ENCODE data around the gene PM20D2. TPM values are rescaled to one million over a fixed set of nuclear protein-coding genes. Genes with fewer than 3 reads are reported as not detected.

Gene PM20D2
- total RNA-seq, 1 donor from 2014 or later = 2.1 TPM

DNA sequence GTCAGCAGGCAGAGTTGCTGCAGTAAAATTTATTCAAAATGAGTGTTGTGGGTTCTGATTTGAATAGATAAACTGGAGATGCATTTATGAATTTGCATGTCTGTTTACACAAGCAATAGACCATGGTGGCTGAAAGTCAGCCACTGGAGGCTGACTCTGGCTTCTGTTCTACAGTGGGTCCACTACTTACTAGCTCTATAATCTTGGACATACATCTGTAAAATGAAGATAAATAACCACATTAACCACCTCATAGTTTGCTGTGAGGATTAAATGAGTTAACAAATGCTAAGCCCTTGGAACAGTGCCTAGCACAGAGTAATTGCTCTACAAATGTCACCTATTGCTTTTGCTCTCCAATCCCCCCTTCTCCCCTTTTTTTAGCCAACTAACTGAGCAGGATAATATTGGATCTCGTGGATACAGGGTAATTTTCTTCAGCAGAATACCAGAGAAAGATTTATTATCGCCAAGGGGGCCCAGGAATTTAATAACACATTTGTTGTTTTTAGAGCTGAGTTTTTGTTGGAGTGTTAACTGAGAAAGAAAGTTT lies 1.4 kb upstream of the PM20D2 start:
- DNase-seq (ENCODE audit: low spot score) (no peak), ATAC-seq (no peak)

DNA sequence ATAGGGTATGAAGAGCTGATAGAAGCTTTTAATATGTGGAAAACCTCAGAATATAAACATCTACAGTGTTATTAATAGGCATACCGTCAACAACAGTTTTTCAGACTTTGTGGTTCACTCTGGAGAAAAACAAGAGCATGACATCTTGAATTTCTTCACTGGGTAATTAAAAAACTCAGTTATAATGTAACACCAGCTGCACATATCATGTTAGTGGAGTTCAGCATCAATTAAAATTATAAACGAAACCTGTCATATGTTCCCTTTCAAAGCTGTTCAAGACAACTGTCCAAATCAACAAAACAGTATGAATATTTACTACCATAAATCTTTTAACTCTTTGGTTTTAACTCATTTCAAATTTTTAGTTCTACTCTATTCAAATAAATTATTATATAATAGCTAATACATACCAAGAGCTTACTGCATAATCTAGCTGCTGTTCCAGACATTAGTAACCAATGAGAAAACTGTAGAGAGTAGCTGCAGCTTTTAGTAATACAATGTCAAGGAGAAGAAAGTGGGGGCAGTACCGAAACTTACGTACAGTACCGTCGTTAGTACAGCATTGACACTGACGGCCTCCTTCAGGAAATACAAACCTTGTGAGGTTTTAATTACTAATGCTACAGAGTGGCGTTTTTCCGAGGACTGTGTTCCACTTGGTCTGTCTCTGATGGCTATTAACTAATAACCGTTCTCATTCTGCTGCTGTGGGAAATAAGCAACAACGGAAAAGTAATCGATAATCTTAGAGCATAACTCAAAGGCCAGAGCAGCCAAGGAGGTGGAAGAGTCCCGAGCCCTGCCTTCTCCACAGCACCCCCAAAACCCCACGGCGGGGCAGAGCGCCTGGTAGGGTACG lies 532 bp upstream of the PM20D2 start:
- DNase-seq (ENCODE audit: low spot score) = no peak
- ATAC-seq = no peak

DNA sequence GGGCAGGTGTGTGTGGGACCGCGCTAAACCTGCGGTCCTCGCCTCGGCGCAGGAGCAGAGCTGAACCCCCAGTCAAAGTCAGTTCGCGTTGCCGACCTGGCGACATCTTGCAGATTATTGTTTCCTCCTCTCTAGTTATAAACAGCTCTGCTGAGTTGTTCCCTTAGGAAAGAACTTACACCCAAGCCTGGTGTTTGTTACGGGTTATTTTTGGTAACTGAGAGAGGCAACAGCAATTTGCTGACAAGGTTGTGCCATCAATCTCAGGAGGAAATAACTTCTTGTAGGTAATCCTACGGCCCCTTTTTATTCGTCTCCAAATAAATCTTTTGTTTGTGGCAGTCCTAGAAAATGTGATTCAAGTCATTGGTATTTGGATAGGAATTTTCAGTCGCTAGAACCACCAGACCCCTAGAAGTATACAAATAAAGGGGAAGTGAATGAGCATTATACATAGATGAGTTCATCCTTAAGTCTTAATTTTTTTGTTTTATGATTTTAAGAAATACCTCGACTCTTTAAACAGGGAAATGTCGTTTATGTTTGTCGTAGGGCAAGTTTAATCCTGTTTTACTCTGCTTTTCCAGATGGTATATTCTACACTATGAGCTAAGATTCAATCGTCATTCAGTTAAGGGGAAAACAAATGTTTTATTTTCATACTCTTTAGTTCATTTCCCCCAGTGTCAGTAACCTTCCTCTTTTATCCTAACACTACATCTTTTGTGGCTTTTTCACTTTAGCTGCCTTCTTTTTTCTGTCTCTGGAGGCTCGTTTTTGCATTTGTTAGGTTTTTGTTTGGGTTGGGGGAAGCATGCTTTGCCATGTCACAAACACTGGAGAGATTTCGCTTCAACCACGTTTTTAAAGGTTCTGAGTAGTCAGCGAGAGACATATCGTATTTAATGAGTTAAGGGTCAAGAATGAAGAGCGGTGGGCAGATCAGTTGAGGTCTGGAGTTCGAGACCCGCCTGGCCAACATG lies 1.2 kb downstream of the PM20D2 start:
- no peak for DNase-seq (ENCODE audit: low spot score)

DNA sequence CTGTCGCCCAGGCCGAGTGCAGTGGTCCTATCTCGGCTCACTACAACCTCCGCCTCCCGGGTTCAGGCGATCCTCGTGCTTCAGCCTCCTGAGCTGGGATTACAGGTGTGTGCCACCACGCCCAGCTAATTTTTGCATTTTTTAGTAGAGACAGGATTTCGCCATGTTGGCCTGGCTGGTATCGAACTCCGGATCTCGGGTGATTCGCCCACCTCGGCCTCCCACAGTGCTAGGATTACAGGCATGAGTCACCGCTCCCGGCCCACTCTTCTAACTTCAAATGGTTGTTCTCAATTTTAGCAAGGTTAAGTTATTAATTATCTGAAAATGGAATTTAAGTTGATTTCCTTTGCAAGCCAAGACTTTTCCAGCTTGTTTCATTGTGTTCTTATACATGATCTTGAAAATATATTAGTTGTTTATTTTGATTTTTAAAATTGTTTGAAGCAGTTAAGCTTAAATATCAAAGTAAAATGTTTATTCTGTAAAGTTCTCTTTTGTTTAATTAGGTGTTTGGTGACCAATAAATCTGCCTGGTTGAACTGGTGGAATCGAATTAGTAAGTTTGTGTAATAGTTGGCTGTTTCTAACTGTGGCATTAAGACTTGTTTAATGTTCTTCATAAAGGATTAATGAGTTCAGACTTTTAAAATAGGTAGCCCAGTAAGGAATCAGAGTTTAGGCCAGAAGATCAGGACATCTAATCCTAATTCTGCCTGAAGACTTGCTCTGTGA lies 2.3 kb downstream of the PM20D2 start:
- no peak for ATAC-seq

More for the DNA sequence above, 1.2 kb downstream of the PM20D2 start:
- no peak for ATAC-seq

DNA sequence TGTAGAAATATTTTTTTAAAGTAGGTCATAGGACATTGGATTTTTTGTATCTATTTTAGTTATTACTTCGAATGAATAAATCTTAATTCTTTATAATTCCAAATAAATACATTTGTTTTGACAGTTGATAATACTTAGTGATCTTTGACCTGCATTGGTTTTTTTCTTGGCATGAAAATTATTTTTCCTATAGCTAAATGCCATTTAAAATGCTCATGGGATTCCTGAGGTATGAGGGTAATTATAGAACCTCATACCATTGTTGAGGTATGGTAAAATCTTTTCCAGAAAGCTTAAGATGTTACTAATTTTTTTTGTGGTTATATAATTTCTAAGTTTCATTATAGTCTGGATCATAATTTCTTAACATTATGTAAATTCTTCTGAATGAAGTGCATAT lies 8.3 kb downstream of the PM20D2 start:
- no peak for DNase-seq (ENCODE audit: low spot score)
- ATAC-seq = no peak

More for the DNA sequence above, 2.3 kb downstream of the PM20D2 start:
- DNase-seq (ENCODE audit: low spot score) = no peak

DNA sequence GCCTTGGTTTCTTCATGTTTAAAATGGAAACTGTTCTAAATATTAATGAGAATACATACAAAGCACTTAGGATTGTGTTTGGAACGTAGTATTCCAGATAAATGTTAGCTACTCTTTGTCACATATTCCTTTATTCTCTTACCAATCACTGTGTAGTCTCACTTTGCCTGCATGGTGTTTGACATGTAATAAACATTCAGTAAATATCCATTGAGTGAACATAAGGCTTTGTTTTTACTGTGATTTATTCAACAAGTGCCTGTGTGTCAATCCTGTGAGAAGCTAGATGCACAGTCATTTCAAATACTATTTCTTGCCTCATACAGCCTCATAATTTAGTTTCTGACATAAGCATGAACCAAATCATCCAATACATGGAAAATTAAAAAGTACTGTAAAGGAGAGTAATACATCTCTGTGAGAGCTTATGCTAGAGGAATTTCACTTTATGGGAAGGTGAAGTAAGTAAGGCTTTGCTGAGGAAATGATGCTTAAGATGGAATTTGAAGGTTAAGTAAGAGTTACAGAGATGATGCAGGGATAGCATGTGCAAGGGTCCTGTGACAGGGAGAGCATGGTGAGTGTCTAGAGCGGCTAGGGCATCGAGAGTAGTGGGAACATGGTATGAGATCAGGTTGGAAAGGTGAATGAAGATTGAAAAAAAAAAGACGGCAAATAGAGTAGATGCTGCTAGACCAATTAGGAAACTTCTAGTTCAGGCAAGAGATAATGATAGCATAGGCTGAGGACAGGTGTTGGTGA lies 14.7 kb downstream of the PM20D2 start:
- ATAC-seq (no peak), DNase-seq (ENCODE audit: low spot score) (no peak)

DNA sequence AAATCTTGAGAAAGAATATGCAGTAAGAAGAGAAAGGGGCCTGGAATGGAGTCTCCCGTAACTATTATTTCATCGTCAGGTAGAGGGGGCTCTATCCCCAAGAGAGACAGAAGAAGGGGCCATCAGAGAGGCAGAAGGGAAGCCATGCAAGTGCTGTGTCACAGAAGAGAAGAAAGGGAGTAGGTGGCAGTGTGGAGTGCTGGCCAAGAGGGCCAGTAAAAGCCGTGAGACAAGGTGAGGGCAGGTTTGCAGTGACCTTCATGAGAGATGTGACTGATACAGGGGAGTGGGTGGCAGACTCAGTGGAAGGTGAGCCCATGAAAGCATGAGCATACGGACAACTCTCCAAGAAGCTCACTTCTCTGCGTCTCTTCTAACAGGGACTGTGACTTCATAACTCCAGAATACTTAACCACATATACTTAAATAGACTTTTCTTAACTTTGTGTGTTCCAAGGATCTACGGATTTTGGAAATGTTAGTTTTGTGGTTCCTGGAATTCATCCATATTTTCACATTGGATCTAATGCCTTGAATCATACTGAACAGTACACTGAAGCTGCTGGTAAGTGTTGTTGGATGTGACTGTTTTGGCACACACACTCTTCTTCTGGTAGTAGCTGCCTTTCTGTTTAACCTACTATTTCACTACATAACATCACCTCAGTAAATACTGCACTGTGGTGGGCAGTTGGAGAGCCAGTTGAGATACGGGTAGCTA lies 15.6 kb downstream of the PM20D2 start:
- no peak for ATAC-seq

DNA sequence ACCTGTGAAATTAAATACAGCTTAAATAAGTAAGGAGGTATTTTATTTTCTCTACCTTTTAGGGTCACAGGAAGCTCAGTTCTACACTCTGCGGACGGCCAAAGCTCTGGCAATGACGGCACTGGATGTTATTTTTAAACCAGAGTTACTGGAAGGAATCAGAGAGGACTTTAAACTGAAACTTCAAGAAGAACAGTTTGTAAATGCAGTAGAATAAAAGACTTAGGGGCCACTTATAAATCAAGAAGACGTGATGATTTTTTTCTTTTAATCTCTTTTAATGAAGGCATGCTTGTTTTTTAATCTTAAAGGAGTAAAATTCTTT lies 16.2 kb downstream of the PM20D2 start:
- DNase-seq (ENCODE audit: low spot score) = no peak
- ATAC-seq = no peak

More for the DNA sequence above, 15.6 kb downstream of the PM20D2 start:
- DNase-seq (ENCODE audit: low spot score) = no peak

DNA sequence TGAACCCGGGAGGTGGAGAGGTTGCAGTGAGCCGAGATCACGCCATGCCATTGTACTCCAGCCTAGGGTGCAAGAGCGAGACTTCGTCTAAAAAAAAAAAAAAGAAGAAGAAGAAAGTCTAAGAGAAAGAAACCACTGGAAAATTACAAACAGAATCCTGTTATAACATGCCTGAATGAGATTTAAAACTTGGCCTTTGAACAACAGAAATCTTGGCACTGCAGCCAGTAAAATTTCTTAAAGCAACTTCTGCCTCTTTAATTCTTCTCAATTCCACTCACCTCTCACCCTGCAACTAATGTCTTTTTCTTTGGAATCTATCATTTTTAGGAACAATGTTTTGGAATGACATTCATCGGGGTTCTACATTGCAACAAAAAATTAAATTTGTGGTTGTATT lies 26.3 kb downstream of the PM20D2 start:
- DNase-seq (ENCODE audit: low spot score) (no peak), ATAC-seq (no peak)

DNA sequence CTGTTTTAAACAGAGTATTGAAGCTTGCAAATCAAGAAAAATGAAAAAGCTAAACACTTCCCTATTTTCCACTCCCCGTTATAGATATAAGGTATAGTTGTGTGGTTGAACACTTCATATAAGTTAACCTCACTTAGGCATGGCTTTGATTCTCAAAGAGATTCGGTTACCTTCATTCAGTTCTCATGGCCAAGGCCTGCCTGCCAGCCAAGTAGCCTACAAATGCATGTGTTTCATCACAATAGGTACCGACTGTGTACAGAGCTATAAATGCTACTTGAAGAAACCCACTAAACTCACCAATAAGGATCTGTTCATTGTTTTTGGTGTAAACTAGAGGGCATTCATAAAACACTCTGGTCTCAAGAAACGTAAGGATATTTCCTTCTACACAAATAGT lies 27.8 kb downstream of the PM20D2 start:
- ATAC-seq (no peak), DNase-seq (ENCODE audit: low spot score) (no peak)

DNA sequence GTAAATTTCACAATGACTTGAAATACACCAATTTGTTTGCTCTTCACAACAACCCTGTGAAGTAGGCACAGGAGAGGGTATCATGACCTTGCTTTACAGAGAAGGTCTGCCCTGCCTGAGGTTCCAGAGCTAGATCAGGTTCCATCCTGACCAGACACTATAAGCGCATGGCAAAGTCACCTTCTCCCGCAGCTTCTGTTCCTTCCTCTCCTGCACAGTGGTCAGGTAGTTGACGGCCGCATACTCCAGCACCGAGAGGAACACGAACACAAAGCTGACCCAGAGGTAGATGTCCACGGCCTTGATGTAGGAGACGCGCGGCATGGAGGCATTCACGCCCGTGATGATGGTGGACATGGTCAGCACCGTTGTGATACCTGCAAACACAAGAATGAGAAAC lies 34.3 kb downstream of the PM20D2 start:
- no peak for ATAC-seq
- no peak for DNase-seq (ENCODE audit: low spot score)

DNA sequence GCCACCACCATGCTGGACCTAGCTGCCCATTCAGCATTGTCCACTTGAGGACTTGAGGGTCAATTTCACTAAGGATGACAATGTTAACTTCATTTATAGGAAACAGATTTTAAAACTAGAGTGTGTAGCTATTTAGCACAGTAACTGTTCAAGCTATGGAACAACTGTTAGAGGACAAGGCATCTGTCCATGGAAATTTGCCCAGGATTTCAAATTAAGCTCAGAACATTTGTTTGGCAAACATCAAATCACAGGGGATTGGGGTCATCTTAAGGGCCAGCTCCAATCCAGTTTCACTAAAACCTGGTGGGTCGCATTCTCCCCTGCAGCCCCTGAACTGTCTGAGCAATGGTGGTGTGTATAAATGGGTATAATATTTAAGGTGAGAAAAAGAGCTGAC lies 35.1 kb downstream of the PM20D2 start:
- ATAC-seq = no peak
- DNase-seq (ENCODE audit: low spot score) = no peak

DNA sequence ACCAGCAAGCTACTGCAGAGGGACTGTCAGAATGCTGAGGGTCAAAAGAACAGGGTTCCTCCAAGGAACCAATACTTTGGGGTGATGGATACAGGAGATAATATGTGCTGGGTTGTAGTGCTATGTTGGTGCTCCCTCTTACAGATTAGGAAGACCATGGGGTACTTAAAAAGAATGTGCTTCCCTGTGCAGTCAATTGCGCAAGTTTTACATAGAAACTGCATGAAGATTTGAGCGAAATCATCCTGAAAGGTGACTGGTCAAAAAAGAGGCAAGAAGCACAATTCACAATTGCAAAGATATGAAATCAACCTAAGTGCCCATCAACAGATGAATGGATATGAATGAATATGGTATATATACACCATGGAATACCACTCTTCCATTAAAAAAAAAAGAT lies 37.4 kb downstream of the PM20D2 start:
- DNase-seq (ENCODE audit: low spot score) = no peak
- ATAC-seq = no peak

DNA sequence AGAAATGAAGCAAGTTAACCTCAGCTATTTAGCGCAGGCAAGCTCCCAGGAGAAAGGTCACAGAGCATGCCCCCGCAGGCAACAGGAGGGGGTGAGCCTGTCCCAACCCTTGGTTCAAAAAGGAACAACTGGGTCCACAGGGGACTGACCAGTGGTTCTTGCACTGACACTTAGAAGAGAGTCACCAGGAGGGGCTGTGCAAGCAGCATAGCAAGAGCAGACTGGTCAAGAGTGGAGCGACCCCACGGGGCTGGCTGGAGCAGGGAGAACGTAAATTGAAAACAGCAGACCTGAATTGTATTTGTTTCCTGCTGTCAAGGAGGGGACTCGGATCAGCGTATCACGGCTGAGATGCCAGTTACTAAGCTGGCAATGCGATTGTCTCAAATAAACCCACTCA lies 38.5 kb downstream of the PM20D2 start:
- no peak for DNase-seq (ENCODE audit: low spot score)
- no peak for ATAC-seq

DNA sequence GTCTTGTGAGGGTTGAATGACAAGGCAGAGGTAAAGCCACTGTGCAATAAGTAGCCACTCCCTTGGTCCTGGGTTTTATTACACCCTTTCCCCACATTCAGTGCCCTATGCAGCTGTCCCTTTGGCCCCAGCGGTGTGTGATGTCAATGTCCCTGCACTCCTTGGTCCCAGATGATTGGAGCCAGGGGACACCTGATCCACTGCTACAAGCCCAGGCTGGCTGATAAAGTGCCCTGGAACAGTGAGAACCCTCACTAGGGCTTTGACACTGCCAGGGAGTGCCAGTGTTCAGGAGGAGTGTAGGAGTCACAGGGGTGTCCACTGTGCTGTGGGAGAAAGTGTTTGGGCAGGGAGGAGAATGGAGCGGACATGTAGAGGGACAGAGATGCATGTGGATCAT lies 40.9 kb downstream of the PM20D2 start:
- ATAC-seq (no peak), DNase-seq (ENCODE audit: low spot score) (no peak)

DNA sequence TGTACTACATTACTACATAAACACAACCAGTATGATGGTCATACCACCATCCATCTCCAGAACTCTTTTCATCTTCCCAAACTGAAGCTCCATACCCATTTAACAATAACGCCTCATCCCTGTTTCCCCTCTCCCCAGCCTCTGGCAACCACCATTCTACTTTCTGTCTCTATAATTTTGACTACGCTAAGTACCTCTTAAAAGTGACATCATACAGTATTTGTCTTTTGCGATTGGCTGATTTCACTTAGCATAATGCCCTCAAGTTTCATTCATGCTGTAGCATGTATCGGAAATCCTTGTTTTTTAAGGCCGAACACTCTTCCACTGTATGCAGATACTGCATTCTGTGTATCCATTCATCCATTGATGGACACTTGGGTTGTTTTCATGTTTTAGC lies 41.6 kb downstream of the PM20D2 start:
- DNase-seq (ENCODE audit: low spot score) = no peak
- no peak for ATAC-seq

DNA sequence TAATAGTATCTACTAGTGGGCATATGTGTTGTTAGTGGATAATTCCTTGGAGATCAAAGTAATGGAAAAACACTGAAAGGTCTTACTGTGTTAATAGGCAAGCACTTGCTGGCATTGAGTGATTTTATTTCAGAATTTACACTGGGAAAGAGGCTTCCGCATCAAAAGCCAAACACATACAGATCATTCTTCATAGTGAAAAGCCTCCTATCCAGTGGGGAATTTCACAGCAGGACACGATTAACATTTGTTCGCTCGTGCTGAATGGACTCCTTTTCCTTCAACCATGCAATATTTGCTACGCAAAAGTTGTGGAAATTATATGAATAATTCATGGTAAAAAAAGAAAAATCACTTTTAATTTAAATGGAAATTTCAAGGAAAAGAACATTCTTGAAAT lies 44.9 kb downstream of the PM20D2 start:
- DNase-seq (ENCODE audit: low spot score) (no peak), ATAC-seq (no peak)

DNA sequence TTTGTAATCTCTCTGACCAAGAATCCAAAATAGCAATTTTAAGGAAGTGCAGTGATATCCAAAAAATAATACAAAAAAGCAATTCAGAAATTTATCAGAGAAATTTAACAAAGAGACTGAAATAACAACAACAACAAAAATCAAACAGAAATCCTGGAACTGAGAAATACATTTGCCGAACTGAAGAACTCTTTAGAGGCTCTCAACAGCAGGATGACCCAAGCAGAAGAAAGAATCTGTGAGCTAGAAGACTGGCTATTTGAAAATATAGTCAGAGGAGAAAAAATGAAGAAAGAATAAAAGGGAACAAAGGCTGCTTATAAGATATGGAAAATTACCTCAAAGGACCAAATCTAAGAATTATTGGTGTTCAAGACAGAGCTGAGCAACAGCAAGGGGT lies 48.7 kb downstream of the PM20D2 start:
- ATAC-seq (no peak), DNase-seq (ENCODE audit: low spot score) (no peak)

DNA sequence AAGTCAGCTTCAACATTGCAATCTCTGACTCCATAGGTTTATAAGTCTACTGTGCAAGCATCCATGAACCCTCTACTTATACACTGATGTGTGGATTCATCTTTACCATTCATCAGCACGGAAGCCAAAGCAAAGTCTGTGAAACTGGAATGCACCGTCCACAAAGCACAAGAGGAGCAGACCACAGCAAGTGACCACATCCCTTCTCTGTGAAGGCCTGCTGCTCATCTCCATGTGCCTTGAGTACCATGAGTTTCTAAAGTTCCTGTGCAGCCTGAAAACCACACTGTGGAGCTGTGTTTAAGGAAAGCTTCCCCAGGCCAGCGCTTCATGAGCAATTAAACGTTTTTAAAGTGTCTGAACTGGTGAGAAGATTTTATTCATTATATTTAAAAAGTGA lies 51.3 kb downstream of the PM20D2 start:
- no peak for DNase-seq (ENCODE audit: low spot score)
- no peak for ATAC-seq

DNA sequence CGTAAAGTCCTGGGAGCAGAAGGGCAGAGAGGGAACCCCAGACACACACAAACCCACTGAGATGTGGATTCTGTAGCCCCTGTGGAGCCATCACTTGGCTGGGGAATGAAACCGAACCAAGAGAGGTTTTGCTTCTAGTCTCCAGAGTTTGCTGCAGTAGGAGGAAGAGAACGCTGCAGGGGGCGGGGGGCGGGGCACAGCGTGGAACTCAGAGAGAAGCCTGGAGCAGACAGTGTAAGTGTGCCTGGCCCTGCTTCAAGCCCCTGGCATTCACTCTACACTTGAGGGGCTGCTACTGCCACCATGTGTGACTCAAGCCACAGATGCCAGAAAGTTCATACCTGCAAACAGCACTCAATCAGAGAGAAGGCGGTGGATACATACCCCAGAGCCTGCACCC lies 52.4 kb downstream of the PM20D2 start:
- no peak for ATAC-seq

More for the DNA sequence above, 52.4 kb downstream of the PM20D2 start:
- DNase-seq (ENCODE audit: low spot score) = no peak

Measured in left lobe of liver (tissue), 2 donors.